ENCODE results near the gene SPRED1.
A peak's percentile ranks its signal among the peaks of the same experiment; 100 is the strongest.
"Not testable (repeated sequence)": the region's sequence is repeated elsewhere in the genome, so short reads cannot be mapped to it uniquely, and the experiment has no call there.

SPRED1 gene

DNA sequence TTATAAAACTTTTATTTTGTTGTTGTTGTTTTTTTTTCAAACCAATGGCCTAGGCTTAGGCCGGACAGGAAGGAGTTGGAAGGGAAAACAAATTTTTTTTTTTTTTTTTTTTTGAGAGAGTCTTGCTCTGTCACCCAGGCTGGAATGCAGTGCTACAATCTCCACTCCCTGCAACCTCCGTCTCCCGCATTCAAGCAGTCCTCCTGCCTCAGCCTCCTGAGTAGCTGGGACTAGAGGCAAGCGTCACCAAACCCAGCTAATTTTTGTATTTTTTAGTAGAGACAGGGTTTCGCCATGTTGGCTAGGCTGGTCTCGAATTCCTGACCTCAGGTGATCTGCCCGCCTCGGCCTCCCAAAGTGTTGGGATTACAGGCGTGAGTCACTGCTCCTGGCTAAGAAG lies 15.6 kb upstream of the SPRED1 start:
- not testable (repeated sequence) for DNase-seq

DNA sequence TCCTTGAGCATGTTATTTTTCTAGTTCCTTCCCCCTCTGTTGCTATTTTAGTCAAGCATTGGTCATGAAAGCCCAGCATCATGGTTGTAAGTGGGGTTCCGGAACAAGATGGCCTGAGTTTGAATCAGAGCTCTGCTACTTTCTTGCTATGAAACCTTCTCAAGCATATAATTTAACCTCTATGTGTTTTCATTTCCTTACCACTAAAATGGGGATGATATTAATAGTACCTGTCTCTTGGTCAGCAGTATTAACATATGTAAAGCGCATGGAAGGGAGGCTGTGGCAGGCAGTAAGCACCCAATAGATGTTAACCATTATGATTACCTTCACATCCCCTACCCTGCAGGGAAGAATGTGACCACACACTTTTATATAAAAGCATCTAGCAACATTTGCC lies 14.3 kb upstream of the SPRED1 start:
- no peak for DNase-seq

- no peak for DNase-seq
These were observed 10.6 kb upstream of the SPRED1 start for GRCh38 chr15:38242055-38242454.

DNA sequence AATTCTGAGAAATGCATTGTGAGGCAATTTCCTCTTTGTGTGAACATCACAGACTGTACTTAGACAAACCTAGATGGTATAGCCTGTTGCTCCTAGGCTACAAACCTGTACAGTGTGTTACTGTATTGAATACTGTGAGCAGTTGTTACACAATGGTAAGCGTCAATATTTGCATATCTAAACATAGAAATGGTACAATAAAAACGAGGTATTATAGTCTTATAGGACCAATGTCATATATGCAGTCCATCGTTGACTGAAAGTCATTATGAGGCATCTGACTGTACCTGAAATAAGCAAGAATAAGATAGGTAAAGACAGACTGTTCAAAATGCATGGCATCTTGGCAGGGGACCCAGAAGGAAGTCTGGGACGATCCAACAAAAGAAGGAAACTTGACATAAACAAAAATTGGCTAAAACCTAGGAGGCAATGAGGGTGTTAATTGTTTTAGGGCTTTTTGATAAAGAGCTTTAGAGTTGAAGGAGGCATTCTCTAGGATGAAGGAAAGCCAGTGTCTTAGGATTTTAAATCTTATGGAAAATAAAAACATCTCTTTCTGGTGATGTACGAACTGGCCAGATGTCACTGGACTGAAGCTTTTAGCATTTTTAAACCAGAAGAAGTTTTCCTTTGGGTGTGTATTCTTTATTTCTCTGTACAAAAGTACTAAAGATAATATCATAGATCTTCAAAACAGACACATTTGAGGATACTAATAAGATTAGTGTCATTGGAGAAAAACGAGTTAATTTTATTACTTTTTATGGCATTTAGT lies 9.2 kb upstream of the SPRED1 start:
- DNase-seq: no peak

- no peak for DNase-seq
These were observed 5.3 kb upstream of the SPRED1 start for GRCh38 chr15:38247336-38247735.

DNA sequence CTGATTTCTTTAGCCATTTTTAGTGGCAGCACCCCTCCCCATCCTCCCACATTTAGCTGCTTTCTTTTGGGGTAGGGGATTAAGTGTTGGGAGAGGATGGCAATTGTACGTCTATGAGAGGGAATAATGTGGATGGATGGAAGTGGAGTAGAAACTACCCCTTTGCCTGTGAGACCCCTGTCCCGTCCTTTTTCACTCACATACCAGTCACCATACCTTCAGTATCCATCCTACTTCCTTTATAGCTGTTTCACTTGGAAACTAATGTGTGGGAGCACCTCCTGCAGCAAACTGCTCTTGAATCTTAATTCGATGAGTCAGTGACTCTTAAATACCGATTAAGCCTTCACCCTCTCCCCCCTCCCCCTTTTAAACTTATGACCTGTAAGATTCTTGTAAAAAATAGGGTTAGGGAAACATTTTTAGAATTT lies 730 bp downstream of the SPRED1 start:
- no peak for DNase-seq

- peak in 2 of 5 experiments; percentile 21 for DNase-seq
These were observed 1.6 kb downstream of the SPRED1 start for GRCh38 chr15:38254051-38254883.

GRCh38 chr15:38255690-38256089 lies 3.1 kb downstream of the SPRED1 start:
- DNase-seq: no peak

DNA sequence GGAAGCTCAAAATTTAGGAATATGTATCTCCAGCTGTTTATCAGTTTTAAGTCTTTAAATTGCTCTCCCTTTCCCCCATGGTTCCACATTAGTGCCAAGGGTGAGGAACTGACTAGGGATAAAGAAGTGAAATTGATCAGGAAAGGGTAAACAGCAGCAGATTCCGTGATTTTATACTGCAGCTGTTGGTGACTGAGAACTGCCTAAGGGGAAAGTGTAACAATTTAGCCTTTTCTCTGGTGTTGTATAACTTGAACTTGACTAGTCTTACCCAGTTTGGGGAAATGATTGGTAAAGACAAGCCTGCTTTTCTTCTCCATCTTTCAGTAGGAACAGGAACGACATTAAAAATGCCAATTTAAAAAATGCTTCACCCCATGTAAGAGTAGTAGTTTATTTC lies 5.0 kb downstream of the SPRED1 start:
- no peak for DNase-seq

DNA sequence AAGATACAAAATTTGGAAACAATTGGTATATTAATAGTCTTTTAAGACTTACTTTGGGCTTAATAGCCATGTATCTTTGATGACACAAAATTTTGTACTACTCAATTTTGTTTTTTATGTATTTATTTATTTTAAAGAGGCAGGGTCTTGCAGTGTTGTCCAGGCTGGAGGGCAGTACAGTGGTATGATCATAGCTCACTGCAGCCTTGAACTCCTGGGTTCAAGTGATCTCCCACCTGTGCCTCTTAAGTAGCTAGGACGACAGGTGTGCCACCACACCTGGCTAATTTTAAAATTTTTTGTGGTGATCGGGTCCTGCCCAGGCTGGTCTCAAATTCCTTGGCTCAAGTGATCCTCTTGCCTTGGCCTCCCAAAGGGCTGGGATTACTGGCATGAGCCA lies 6.5 kb downstream of the SPRED1 start:
- DNase-seq: no peak

- no peak for DNase-seq
These were observed 7.4 kb downstream of the SPRED1 start for GRCh38 chr15:38260077-38260476.

DNA sequence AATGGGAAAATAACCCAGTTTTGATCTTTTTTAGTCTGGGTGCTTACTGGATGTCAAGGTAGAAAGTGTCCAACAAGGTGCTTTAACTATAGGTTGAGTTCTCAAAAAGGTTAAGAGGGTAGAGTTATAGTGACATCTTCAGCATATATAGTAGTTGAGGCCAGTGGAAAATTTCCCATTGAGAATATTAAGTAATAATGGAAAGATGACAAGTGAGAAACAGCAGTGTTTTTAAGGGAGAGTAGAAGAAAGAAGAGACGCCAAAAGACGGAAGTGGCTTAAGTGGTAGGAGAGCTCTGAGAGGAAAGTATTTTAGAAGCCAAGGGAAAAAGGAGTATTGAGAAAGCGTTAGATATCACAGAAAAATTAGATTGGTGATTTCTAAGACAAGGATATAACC lies 10.6 kb downstream of the SPRED1 start:
- no peak for DNase-seq

DNA sequence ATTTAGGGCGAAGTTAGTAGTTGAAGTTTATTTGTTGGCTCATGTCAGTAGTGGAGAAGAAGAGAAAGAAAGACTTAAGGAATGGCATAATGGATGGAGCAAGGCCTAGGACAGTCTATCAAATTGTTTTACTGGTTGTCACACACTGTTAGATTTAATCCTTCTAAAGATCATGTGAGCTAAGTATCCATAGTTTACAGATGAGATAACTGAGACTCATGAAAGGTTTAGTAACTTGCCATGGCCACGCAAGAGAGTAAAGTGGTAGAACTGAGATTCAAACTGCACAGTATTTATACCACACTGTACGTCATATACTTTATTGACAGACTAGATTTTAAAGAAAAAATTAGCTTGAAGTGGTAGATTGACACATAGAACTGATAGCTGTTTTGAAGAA lies 11.4 kb downstream of the SPRED1 start:
- no peak for DNase-seq

DNA sequence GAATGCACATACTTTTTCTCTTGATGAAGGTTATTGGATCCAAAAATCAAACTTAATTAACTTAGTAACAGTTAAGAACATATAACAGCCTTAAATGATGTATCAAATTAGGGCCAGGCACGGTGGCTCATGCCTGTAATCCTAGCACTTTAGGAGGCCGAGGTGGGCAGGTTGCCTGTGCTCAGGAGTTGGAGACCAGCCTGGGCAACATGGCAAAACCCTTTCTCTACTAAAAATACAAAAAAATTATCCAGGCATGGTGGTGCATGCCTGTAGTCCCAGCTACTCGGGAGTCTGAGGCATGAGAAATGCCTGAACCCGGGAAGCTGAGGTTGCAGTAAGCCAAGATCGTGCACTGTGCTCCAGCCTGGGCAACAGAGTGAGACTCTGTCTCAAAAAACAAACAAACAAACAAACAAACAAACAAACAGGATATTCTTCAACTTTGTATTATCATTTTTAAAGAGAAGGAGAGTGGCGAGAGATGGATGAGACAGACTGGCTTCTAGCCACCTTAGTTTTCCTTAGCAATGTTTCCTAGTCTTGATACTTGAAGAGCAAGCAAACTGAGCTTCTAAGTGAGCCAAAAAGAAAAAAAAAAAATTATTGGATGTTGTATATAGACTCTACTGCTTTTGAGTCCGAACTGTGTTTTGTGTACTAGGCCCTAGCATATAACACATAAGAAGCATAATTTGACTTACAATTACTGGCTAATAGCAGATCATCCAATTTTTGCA lies 13.8 kb downstream of the SPRED1 start:
- DNase-seq: no peak

- no peak for DNase-seq
These were observed 14.9 kb downstream of the SPRED1 start for GRCh38 chr15:38267421-38268022.

- DNase-seq: no peak
These were observed 18.5 kb downstream of the SPRED1 start for GRCh38 chr15:38271144-38271543.

- DNase-seq: no peak
These were observed 19.3 kb downstream of the SPRED1 start for GRCh38 chr15:38271895-38272294.

DNA sequence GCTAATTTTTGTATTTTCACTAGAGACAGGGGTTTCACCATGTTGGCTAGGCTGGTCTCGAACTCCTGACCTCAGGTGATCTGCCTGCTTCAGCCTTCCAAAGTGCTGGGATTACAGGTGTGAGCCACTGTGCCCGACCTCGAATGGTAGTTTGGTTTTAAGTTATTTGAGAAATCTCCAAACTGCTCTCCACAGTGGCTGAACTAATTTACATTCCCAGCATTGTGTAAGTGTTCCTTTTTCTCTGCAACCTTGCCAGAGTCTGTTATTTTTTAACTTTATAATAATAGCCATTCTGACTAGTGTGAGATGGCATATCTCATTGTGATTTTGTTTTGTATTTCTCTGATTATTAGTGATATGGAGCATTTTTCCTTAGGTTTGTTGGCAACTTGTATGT lies 19.8 kb downstream of the SPRED1 start:
- DNase-seq: not testable (repeated sequence)

GRCh38 chr15:38274135-38274534 lies 21.5 kb downstream of the SPRED1 start:
- no peak for DNase-seq

- no peak for DNase-seq
These were observed 23.3 kb downstream of the SPRED1 start for GRCh38 chr15:38275959-38276358.

- DNase-seq: not testable (repeated sequence)
These were observed 24.6 kb downstream of the SPRED1 start for GRCh38 chr15:38277281-38277680.

DNA sequence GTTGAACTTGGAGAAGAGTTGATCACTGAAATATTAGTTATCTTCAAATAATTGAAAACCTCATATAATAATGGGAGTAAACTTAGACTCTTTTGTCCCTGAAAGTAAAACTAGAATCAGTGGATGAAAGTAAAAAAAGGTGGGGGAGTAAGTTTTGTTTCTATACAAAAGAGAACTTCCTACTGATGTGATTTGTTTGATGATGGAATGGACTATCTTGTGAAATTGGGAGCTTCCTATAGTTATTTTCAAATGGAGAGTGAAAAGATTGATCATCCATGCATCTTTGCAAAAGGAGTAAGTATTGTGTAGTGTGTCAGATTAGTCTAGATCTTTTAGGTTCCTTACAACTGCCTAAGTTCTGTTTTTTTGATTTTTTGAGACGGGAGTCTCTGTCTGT lies 28.4 kb downstream of the SPRED1 start:
- DNase-seq: no peak

- DNase-seq: no peak
These were observed 30.4 kb downstream of the SPRED1 start for GRCh38 chr15:38283010-38283409.
